NCI-H1436 treated with DMSO at 0.1 percent for 48 hours (cell line): Measurements from ENCODE around the gene PTPRN2.
"Not testable (repeated sequence)": the region's sequence is repeated elsewhere in the genome, so short reads cannot be mapped to it uniquely, and the experiment has no call there.

ENCODE experiments used
- DNase-seq: peaks from one replicate; lab custom pipeline; 2025; lab: John Stamatoyannopoulos, UW

PTPRN2 gene

DNA sequence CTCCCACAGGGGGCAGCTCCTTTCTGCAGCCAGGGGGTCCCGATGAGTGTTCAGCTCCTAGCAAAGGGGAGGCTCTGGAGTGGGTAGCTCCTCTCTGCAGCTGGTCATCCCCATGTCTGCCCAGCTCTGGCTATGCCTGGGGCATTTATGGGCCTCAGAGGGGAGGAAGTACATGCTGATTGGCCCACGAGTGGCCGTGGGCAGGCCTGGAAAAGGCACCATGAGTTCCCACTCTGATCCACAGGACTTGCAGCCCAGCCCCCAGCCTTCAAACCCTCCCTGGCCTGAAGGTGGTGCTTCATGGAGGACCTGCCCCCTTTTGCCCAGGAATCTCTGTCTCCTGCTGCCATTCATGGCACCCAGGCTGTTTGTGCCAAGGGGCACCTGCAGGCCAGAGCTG lies 982.0 kb downstream of the PTPRN2 start:
- DNase-seq: no peak

DNA sequence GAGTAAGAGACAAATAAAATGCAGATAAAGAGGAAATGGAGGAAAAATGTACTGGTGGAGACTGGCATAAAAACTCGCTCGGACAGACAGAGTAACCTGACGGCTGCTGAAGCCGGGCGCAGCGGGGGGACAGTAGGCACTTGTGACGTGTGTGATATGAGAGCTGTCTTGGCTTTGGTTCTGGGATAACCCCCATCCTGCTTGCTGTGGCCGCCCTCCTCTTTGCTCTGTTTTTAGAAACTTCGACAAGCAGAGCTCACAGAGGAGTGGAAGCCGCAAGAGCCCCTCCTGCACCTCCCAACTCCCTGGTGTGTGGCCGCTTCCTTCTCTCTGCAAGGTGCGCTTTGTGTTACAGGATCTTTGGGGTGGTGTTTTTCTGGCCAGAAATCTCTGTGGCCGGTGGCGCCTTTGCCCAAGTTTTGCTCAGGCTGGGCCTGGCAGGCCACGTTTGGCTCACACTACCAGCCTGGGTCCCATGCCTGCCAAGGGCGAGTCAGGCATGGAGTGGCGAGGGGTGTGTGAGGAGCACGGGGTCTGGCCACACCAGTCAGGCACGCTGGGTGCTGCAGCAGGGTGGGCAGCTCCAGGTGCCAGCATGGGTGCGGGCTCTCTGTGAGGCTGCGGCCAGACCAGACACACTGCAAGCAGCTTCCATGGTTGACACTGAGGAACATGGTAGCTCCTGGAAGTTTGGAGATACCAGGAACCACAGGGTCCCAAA lies 982.8 kb downstream of the PTPRN2 start:
- no peak for DNase-seq

DNA sequence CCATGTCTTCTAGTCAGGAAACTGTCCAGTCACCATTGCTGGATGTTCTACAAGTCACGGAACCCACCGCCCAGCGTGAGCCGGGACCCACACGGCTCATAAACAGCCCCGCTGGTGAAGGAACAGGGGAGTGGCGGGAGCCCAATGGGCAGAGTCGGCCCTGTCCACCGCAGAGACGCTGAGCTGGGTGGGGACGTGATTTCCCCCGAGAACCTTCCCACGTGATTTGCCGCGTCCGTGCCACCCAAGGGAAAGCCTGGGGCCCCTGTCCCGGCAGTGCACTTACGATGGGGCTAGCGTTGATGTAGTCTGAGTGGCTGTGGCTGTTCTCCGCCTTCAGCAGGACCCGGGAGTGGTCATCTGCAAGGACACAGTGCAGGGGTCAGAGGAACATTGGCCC lies 983.9 kb downstream of the PTPRN2 start:
- no peak for DNase-seq

DNA sequence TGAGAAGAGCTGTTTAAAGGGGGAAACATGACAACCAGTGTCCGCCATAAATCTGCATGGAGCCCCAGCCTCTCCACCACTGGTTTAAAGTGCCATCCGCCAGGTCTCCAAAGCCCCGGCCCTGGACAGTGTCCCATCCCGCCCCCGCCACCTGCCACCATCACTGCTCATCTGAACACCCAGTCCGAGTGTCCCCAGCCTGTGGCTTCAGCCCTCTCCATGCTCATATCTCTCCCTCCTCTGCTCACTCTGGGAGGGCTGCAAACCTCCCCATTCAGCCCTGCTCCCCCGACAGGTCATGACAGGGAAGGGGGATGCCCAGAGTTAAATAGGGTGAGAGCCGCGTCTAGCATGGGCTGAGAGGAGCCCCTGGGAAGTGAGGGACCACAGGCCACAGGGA lies 984.6 kb downstream of the PTPRN2 start:
- no peak for DNase-seq

DNA sequence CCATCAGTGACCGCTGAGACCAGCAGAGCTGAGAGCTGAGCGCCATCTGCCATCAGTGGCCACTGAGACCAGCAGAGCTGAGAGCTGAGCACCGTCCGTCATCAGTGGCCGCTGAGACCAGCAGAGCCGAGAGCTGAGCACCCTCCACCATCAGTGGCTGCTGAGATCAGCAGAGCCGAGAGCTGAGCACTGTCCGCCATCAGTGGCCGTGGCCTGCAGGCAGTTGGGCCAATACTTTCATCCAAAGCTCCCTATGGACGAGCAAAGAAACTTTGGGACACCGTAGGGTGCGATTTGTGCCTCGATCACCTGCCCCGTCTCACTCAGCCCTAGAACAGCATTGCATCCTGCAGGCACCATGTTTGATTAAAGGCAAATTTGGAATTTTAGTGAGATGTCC lies 985.0 kb downstream of the PTPRN2 start:
- DNase-seq: no peak

DNA sequence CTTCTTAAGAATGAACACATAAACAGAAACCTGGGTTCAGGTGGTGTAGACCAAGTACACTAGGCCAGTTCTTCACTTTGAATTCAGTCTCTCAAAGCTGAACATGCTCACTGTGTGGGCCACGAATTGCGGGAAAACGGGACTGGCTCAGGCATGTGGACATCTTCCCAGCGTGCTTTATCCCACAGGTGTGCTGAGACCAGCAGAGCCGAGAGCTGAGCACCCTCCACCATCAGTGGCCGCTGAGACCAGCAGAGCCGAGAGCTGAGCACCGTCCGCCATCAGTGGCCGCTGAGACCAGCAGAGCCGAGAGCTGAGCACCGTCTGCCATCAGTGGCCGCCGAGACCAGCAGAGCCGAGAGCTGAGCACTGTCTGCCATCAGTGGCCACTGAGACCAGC lies 985.5 kb downstream of the PTPRN2 start:
- DNase-seq: no peak

DNA sequence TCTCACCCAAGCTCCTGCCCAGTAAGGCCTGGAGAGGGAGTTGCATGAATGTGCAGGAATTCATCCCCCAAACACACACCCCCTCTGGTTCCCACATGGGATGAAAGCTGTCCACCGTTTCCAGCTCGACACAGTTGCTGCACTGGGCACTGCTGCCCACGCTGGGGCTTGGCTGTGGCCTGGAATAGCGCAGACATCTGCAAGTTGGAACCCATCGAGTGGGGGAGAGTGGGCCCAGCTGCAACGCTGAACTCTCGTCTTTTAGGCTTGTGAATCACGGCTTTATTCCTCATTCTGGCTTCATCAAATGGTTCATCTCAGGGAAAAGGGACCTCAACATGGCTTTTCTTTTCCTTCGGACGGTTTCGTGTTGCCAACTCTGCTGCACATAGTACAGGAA lies 986.1 kb downstream of the PTPRN2 start:
- no peak for DNase-seq

DNA sequence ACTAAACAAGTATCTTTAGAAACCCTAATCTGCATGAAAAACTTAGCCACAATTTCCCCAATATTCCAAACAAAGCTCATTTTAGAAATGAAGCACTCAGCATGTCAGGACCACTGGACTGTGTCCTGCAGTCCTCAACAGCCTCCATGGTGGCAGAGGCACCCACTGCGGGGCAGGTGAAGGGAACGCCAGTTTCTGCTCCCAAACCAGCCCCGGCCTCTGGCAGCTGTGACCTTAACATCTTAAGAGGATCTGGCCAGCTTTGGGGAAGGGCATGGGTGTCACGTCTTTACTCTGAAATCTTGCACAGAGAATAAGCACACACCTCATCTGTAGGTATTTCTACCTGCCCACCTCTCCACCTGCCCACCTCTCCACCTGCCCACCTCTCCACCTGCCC lies 988.1 kb downstream of the PTPRN2 start:
- DNase-seq: no peak

DNA sequence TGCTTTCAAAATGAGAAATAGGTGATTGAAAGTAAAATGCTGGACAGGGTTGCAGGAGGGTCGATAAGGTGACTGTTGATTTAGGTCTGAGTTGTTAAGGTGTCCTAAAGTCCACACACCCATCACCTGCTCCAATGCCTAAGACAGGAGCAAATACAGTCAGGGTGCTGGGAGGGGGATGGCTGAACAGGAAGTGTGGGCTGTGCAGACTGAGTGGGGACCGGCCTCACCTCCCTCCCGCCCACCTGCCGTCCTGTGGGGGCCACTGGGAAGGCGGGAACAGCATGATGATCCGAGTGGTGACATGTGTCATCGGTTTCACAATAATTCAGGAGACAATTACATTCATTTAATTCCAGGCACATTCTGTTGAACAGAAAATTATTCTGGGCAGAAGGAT lies 990.1 kb downstream of the PTPRN2 start:
- no peak for DNase-seq

DNA sequence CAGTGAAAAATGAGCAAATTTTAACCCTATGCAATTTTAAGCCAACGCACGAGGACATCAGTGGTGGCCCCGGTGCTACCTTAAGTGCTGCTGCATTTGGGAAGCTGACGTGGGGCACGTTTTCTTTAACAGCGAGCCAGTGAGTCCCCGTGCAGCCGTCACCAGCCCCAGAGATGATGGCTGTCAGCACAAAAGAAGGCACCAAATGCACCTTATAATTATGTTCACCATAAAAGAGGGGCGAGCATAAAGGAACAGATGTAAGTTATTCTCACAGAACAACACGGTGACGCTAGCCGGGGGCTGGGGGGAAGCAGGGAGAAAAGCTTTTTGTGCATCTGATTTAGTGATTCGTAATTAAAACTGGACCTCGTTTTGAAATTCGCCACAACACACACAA lies 990.7 kb downstream of the PTPRN2 start:
- DNase-seq: peak; percentile 19

DNA sequence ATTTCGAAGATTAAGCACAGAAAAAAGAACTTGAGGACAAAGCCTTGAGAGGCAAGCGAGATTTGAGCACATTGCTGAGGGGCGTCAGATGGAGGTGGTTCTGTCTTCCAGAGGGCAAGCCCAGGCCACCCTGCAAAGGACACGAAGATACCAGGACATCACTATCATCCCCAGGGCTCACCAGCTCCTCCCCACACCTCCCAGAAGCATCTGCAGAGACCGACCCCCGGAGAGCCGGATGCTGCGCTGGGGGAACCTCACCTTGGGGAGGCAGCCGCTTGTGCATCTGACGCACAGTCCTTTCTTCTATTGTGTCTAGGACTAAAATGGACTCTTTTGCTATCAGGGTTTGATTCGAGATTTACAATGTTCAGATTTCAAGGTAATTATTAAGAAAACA lies 991.2 kb downstream of the PTPRN2 start:
- DNase-seq: no peak

DNA sequence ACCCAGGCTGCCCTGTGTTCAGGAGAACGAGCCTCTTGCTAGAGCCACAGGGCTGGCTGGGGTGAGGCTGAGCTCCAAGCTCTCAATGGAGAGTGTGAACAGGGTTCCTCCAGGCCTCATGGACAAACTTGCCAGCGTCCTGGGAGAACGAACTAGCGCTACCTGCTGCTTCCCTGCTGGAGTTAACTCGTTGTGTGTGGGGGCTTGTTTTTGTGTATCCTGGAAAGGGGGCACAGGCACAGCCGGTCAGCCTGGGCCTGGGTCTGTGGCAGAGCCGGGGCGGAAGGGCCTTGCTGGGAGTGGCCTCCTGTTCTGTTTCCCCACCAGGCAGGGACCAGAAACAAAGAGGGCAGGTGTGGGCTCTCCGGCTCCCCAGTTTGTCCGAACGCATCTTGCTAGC lies 991.6 kb downstream of the PTPRN2 start:
- no peak for DNase-seq

DNA sequence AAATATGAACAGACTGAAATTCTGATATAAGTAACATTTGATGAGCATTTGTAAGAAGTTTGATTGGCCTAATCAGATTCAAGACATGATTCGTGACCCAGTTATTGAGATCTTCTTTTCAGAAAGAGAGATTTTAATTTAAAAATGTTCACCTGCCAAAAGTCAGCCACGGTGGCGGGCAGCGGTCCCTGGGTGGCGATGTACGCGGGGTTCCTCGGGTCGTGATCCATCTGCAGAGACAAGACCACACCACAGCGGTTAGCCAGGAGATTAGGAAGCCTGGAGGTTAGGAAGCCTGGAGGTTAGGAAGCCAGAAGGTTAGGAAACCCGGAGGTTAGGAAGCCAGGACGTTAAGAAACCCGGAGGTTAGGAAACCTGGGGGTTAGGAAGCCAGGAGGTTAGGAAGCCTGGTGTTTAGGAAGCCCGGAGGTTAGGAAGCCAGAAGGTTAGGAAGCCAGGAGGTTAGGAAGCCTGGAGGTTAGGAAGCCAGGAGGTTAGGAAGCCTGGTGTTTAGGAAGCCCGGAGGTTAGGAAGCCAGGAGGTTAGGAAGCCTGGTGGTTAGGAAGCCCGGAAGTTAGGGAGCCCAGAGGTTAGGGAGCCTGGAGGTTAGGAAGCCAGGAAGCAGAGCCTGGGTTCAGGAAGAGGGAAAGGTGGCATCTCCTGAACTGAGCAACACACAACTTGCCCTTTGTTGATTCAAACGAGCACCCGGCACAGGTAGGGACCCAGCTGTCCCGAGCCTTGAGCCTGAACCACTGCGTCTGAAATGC lies 992.4 kb downstream of the PTPRN2 start:
- no peak for DNase-seq

DNA sequence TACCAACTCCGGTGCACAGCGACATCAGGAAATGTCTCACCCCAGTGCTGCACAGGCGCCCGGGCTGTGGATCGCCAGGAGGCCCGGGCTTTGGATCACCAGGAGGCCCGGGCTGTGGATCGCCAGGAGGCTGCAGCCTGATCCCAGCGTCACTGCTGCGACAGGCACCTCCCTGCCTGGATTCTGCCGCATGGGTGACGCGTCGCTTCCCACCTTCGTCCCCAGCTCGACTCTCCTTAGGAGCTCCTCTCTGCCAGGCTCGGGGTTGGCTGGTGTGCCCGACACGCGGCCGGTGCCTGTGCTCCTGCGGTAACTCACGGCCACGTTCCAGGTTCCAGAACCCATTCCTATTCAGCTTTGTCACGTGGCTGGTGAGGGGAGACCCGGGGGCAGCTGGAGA lies 993.3 kb downstream of the PTPRN2 start:
- DNase-seq: no peak

DNA sequence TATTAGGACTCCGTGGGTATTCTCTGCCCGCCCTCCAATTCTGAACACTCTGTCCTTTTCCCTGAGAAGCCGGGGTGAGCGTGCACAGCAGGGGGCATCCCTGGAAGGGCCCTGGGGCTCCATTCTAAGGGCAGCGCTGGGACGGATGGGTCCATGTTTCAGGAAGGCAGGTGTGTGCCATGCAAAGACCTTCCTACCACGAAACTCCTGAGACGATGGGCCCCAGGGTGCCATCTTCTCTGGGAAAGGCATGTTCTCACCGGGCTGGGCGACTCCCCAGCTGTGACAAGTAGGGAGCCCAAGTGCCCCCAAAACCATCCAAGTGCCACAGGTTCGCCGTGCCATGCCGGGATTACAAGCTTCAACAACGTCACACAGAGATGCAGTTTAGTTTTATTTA lies 994.1 kb downstream of the PTPRN2 start:
- no peak for DNase-seq

DNA sequence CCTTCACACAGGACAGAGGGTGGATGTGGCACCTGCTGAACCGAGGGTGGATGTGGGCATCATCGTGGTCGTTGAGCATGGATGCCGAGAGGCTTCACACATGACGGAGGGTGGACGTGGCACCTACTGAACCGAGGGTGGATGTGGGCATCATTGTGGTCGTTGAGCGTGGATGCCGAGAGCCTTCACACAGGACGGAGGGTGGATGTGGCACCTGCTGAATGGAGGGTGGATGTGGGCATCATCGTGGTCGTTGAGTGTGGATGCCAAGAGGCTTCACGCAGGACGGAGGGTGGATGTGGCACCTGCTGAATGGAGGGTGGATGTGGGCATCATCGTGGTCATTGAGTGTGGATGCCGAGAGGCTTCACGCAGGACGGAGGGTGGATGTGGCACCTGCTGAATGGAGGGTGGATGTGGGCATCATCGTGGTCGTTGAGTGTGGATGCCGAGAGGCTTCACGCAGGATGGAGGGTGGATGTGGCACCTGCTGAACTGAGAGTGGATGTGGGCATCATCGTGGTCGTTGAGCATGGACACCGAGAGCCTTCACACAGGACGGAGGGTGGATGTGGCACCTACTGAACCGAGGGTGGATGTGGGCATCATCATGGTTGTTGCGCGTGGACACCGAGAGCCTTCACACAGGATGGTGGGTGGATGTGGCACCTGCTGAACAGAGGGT lies 994.8 kb downstream of the PTPRN2 start:
- DNase-seq: not testable (repeated sequence)

DNA sequence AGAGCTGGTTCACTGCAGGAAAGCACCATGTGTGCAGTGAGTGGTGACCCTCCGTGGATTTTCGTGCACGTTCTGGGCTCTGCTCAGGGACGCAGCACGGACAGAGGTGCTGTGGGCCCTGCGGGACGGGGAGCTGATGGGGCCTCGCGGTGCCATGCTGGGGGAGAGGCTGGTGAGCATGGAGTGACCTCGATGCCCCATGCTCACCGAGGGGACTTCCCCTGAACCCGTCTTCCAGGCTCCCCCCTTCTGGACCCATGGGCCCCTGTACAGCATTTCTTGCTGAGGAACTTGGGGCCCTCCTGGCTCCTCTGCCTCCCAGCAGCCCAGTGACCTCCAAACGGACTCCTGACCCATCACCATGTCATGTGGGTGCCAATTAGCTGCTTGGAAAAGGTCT lies 997.1 kb downstream of the PTPRN2 start:
- DNase-seq: no peak

DNA sequence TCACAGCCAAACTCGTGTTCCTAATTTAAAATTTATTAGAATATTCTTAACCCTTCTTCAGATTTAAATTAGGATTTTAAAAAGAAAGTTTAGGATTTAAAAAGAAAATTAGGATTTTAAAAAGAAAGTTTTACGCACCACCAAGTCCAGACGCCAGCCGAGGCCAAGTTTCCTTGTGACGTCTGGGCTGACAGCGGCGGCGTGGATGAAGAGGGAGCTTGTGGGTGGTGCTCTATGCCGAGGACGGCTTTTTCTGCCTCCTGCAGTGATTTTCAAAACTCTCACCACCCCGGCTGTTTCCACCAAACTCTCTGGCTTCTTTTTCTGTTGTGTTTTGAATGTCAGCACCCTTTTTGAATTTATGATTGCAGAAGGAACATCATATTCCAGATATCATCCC lies 997.9 kb downstream of the PTPRN2 start:
- no peak for DNase-seq

DNA sequence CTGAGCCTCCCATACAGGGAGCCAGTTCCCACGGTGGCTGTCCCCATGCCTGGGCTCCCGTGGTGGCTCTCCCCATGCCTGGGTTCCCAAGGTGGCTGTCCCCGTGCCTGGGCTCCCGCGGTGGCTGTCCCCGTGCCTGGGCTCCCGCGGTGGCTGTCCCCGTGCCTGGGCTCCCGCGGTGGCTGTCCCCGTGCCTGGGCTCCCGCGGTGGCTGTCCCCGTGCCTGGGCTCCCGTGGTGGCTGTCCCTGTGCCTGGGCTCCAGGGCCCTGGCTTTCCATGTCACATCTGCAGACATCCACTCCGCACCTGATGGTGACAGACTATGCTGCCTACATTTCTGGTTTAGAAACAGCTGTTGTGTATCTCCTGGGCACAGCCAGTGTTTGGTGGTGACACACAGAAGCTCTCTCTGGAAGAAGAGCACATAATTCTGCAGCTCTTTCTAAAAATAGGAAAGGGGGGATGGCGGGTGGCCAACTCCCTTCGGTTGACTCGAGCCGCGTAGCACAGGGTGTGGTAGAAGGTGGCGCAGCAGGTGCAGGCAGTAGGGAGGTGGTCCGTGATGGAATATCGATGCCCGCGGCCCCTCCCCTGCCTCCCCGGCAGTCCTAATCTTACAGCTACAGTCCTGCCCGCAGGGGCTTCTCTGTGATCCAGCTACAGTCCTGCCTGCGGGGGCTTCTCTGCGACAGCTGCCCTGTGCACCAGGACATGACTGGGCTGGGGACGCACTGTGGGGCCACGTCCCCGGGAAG lies 999.6 kb downstream of the PTPRN2 start:
- no peak for DNase-seq

DNA sequence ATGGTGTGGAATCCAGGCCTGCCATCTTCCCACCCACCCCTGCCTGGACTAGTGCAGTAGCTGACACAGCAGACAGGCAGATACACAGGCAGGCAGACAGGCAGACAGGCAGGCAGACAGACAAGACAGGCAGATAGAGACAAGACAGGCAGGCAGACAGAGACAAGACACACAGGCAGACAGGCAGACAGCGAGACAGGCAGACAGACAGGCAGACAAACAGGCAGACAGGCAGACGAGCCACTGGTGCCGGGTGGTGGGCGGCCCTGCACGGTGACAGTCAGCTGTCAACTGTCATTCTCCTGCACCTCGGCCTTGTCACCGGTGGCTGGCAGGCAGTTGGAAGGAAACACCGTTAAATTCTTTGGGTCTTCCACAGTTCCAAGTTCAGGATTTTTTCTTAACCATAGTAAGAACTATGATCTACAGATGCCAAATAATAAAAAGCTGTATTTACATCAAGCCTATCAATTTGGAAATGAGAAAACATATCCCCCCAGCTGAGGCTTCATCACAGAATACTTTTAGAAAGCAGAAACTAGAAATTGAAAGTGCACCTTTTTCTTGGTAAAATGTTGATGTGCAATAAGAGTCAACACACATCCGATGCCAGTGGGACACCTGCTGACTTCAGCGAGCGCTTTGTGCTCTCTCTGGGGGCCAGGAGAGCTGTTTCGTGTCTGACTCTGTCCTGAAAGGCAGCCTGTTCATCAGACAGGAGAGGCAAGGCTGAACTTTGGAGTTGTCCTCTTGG lies 1000.4 kb downstream of the PTPRN2 start:
- no peak for DNase-seq

DNA sequence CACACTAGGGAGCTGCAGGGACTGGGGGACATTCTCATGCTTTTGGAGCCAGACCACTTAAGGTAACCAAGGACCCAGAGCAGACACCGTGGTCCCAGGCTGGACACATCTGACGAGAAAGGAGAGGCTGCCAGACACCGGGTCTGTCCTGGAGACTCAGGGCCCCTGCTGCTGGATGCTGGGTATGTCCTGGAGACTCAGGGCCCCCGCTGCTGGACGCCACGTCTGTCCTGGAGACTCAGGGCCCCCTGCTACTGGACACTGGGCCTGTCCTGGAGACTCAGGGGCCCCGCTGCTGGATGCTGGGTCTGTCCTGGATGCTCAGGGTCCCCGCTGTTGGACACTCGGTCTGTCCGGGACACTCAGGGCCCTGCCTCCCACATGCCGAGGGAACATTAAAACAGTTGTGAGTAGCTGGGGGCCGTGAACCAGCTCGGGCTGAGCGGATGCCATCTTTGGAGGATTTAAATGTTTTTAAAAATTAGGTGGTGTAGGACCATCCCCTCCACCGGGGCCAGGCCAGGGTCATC lies 1001.1 kb downstream of the PTPRN2 start:
- no peak for DNase-seq
